ENCODE results near the gene CCNY.

The CCNY gene

GRCh38 chr10:35579116-35579515 is 242.8 kb downstream of the CCNY start:
- DNase-seq (ENCODE audit: low spot score): no peak
- no peak overlapping the region for H3K27ac ChIP-seq
- no peak for TF ChIP-seq CTCF (IDR thresholded peaks at IDR 0.05)

DNA sequence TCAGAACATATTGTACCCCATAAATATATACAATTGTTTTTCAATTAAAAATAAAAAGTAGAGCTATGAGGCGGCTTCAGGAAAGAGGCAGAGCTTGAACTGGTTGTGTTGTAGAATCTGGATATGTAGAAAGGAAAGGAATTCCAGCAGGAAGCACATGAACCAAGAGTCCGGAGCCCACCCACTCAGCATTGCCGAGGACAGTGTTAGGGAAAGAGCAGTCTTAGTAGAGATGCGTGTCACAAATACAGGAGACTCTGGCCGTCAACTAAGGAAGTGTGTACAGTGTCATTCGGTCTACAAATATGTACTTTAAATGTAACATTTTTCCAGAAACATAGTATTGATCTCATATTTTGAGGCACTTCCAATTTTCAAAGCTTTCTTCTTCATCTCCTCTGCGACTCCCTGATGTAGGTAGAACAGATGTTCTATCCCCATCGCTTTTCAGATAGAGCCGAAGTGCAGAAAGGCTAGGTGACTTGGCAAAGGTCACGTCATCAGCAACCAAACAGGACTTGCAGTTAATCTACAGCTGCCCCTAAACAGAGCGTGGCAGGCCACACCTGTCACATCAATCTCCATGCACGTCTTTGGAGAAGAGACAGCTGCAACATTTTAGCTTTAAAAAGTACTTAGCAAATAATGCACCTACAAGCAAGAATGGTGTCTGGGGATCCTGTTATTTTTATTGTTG is 243.6 kb downstream of the CCNY start:
- no peak for DNase-seq (ENCODE audit: low spot score)
- H3K27ac ChIP-seq: no peak overlapping the region
- H3K4me3 ChIP-seq: no peak overlapping the region
- no peak for TF ChIP-seq CTCF (IDR thresholded peaks at IDR 0.05)

More at GRCh38 chr10:35579116-35579515, 242.8 kb downstream of the CCNY start:
- H3K4me3 ChIP-seq: no peak overlapping the region

DNA sequence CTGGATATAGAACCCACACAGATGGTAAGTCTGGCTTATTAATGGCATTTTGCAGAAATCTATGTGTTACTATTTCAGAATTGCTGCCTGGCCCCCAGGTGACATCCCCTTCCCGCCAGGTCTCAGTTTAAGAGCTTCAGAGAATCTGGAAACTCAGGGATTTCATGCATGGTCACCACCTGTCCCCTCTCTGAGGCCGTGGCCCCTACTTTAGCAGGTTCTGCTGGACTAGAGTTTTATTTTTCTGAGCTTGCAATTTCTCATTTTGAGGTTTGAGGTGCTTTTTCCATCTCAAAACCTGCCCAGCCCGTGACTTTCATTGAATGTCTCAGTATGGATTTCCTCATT is 244.1 kb downstream of the CCNY start:
- H3K4me3 ChIP-seq: no peak overlapping the region
- TF ChIP-seq CTCF (IDR thresholded peaks at IDR 0.05): no peak
- no peak for DNase-seq (ENCODE audit: low spot score)
- no peak overlapping the region for H3K27ac ChIP-seq

GRCh38 chr10:35581655-35582054 is 245.3 kb downstream of the CCNY start:
- no peak for TF ChIP-seq CTCF (IDR thresholded peaks at IDR 0.05)
- no peak overlapping the region for H3K4me3 ChIP-seq
- H3K27ac ChIP-seq: no peak overlapping the region
- no peak for DNase-seq (ENCODE audit: low spot score)

GRCh38 chr10:35584946-35585345 is 248.6 kb downstream of the CCNY start:
- Histone ChIP-seq H3K27ac (no peak overlapping the region), H3K4me3 (no peak overlapping the region)
- DNase-seq (ENCODE audit: low spot score): no peak
- TF ChIP-seq CTCF (IDR thresholded peaks at IDR 0.05): no peak

DNA sequence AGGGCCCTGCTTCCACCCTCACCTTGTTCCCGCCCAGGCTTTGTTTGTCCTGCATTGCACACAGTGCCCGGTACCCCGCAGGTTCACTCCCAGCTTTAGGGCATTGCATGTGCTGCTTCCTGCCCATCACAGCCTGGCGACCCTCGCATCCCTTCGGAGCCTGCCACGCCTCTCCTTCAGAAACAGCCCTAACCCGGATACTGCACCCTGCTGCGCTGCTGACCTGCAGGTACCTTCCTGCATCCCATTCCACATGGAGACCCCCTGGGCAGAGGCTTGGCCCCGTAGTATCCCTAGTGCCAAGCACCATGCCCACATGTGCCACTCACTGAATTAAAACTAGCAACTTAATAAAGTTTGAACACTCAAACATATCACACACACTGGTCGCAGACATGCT is 249.0 kb downstream of the CCNY start:
- TF ChIP-seq CTCF (IDR thresholded peaks at IDR 0.05): no peak
- DNase-seq (ENCODE audit: low spot score): no peak
- Histone ChIP-seq H3K4me3 (no peak overlapping the region), H3K27ac (no peak overlapping the region)

- Histone ChIP-seq H3K4me3 (no peak overlapping the region), H3K27ac (no peak overlapping the region)
- no peak for TF ChIP-seq CTCF (IDR thresholded peaks at IDR 0.05)
- DNase-seq (ENCODE audit: low spot score): no peak
Observed at GRCh38 chr10:35585903-35586535, 249.7 kb downstream of the CCNY start.
